Putamen (tissue), 1 donor: Measurements from ENCODE around the gene COL26A1.

Experiments
- DNase-seq: peaks from one replicate; pipeline ENCODE4 v3.0.0-alpha.2; 2016; ENCODE audit warnings: low spot score

The COL26A1 gene

GRCh38 chr7:101370836-101371235, 8.2 kb downstream of the COL26A1 start:
- DNase-seq = no peak

GRCh38 chr7:101373812-101374614, 11.3 kb downstream of the COL26A1 start:
- no peak for DNase-seq

GRCh38 chr7:101374990-101375389, 12.3 kb downstream of the COL26A1 start:
- no peak for DNase-seq

DNA sequence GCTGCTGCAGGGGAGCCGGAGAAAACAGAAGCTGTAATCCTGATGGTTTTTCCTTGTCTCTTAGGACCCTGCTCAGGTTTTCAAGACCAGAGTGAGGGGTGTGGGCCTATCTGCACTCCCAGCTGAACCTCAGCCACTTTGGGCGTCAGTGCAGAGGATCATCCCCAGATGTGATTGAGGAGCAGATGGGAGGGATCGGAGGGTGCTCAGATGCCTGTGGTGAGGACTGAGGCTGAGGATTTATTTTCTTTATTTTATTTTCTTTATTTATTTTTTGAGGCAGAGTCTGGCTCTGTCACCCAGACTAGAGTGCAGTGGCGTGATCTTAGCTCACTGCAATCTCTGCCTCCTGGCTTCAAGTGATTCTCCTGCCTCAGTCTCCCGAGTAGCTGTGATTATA, 13.9 kb downstream of the COL26A1 start:
- no peak for DNase-seq

DNA sequence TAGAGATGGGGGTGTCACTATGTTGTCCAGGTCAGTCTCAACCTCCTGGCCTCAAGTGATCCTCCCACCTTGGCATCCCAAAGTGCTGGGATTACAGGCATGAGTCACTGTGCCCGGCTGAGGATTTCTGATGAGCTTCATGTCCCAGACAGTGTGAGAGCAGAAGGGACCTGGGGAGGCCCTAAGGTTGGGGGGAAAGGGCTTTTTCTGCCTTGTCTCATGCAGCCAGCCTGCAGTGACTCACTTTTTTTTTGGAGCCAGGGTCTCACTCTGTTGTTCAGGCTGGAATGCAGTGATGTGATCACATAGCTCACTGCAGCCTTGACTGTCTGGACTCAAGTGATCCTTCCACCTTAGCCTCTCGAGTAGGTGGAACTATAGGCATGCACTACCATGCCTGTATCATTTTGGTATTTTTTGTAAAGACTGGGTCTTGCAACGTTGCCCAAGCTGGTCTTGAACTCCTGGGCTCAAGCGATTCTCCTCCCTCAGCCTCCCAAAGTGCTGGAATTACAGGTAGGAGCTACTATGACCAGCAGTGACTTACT, 14.6 kb downstream of the COL26A1 start:
- DNase-seq = no peak

GRCh38 chr7:101378751-101379174, 16.1 kb downstream of the COL26A1 start:
- DNase-seq = no peak

DNA sequence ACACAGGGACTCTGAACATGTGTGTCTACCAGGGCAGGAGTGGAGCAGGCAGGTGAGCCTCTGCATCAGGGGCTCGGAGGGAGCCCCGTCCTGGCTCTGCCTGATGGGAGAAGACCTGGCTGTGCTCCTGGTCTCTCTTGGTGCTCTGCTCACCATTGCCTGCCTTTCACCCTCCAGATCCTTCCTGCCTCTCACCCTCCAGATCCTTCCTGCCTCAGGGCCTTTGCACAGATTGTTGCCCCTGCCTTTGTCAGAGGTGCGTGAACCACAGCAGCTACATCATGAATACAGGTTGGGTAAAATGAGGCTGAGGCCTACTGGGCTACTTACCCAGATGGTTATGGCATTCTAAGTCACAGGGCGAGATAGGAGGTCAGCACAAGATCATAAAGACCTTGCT, 16.6 kb downstream of the COL26A1 start:
- DNase-seq = no peak

DNA sequence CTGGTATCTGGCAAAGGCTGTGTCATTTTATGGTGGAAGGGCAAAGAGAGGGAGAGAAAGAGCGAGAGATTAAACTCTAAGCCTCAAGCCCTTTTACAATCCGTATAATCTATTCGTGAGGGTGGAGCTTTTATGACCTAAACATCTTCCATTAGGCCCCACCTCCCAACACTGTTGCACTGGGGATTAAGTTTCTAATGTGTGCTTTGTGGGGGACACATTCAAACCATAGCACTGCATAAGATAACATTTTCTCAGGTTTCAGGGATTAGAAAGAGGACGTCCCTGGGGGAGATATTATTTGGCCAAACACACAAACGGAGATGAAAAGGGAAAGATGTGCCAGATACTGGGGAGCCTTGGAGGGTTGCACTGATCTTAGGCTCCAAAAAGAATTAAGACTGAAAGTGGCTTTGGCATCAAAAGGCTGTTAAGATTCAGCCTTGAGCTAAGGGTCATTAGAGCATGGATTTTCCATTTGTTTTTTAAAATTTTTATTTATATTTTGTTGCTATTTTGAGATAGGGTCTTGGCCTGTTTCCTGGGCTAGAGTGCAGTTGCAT, 19.0 kb downstream of the COL26A1 start:
- DNase-seq = no peak

- DNase-seq = no peak
These were observed 20.3 kb downstream of the COL26A1 start for GRCh38 chr7:101382937-101383336.

DNA sequence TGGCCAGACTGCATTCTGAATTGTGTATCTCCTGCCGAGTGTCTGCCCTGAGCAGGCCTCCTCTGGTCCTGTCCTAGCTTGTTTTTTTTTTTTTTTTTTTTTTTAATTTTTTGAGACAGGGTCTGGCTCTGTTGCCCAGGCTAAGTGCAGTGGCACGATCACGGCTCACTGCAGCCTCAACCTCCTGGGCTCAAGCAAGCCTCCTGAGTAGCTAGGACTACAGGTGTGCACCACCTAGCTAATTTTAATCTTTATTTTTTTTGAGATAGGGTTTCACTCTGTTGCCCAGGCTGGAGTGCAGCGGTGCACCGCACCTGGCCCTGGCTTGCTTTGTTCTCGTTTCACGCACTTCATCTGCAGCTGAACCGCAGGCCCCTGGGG, 23.5 kb downstream of the COL26A1 start:
- DNase-seq = no peak

DNA sequence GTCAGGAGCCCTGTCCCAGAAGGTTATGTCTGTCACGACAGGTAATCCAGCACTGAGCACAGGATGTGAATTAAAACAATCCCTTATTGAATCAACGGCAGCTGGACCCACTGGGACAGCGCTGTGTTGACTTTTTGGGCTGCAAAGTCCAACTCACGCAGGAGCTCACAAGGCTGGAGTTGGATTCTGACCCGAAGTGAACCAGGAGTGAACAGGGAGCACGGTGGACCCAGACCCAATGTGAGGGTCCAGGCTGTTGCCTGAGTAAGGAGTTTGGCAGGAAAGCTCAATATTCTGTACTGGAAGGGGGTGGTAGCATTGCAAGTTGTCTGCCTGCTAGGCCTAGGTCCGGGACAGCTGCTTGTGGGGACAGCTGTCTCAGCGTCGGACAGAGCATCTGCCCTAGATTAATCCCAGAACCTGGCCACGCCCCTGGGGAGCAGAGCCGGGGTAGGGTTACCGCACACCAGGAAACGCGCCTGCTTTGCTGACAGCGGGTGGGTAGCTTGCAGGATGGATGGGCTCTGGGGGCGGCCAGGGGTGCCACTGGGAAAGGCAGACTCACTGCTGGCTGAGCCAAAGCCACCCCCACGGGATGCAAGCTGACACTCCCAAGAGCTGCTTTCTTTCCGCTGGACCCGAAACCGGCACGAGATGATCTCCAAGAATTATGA, 24.0 kb downstream of the COL26A1 start:
- DNase-seq = no peak

- DNase-seq = peak; percentile 4
These were observed 28.2 kb downstream of the COL26A1 start for GRCh38 chr7:101390901-101391301.

DNA sequence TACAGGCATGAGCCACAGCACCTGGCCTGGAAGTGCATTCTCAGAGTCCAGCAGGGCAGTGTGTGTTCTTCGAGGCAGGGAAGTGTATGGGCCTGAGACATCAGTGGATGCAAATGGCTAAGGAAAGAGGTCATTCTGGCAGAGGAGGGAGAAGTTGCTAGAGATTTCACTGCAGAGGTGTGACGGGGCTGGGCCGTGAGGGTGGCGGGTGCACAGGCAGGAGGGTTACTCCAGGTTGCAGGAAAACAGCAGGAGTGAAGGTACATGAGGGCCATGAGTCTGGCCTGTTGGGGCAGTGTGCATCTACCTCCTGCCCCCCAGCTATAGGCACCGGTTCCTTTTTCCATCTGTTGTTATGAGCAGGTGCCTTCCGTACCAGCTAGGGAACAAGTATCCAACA, 29.3 kb downstream of the COL26A1 start:
- no peak for DNase-seq

DNA sequence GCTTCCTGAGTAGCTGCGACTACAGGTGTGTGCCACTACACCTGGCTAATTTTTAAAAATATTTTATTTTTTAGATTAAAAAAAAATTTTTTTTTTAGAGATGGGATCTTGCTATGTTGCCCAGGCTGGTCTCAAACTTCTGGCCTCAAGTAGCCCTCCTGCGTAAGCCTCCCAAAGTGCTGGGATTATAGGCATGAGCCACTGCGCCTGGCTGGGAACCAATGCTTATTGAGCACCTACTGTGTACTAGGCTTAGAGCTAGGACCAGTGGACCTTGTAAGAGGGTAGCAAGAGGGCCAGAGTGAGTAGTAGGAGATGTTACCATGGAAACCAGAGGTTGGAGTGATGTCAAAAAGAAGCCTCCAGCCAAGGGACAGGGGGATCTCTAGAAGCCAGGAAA, 31.2 kb downstream of the COL26A1 start:
- no peak for DNase-seq

DNA sequence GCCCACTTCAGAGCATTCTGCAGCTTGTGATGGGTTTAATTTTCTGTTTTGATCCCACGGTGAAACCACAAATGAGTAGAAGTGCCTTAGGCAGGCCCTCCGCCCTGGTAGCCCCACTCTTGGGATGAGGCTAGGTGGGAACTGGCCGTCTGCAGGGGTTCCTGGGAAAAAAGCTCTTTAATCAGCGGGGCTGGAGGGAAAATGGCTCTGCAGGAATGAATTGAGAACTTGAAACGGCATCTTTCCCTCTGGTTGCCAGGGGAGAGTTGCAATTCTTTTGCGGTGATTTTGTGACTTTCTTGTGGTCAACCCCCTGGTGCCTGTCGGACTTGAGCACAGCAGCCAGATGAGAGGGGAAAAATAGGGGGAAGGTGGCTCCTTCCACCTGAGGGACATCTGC, 32.7 kb downstream of the COL26A1 start:
- DNase-seq = no peak

GRCh38 chr7:101397243-101397642, 34.6 kb downstream of the COL26A1 start:
- DNase-seq = no peak

- no peak for DNase-seq
These were observed 35.2 kb downstream of the COL26A1 start for GRCh38 chr7:101397770-101398324.

DNA sequence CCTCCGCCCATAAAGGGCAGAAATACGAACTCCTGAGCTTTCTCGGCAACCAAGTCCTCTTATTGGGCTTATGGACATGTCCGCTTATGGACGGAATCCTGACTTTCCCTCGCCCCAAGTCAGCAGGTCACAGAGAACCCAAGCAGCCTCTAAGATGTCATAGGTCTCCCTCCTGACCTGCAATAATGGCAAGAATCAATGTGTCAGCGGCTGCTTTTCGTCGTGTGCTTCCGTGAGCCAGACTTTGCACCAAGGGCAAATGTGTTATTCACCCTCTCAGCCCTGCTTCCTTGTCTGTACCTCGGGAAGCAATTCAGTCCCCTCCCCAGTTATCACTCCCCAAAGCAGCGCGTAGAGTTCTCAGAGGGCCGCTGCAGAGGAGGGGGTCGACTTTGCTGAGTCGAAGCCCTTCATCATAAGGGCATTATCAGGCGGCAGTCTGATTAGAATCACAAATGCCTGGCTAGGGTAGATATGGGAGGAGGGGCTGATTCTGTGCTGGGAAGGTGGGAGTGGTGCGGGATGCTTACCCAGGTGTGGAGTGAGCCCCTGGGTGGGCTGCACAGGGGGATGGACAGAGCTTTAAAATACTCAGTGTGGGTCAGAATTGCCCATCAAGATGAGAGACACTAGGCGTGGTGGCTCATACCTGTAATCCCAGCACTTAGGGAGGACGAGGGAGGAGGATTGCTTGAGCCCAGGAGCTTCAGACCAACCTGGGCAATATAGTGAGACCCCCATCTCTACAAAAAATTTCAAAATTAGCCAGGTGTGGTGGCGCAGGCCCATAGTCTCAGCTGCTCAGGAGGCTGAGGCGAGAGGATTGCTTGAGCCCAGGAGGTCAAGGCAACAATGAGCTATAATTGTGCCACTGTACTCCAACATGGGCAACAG, 36.0 kb downstream of the COL26A1 start:
- DNase-seq = no peak

GRCh38 chr7:101399759-101400158, 37.1 kb downstream of the COL26A1 start:
- DNase-seq = no peak

- DNase-seq = no peak
These were observed 38.1 kb downstream of the COL26A1 start for GRCh38 chr7:101400751-101401150.

GRCh38 chr7:101401390-101402080, 38.9 kb downstream of the COL26A1 start:
- no peak for DNase-seq
